Thyroid gland (tissue), 4 donors: Measurements from ENCODE around the gene CDKL1. TPM values are rescaled to one million over a fixed set of nuclear protein-coding genes. Genes with fewer than 3 reads are reported as not detected.
A peak's percentile ranks its signal among the peaks of the same experiment; 100 is the strongest.

ENCODE experiments used
- DNase-seq, 2 donors: peaks; one replicate each; pipeline ENCODE4 v3.0.0-alpha.2; 2019
- H3K27ac ChIP-seq, 3 donors: fragments of 200-600 bp; sonication (generic); 1 replicate in 2 of 3; 2 replicates in 1 of 3; pipeline ENCODE4 v1.5.1; 2016 to 2019; ENCODE audit warnings: mild to moderate bottlenecking in 1 of 3, moderate library complexity in 1 of 3
- H3K27me3 ChIP-seq: fragments of 200-600 bp; sonication (generic); one replicate; pipeline ENCODE4 v1.5.1; 2019
- H3K36me3 ChIP-seq, 2 donors: fragments of 200-600 bp; sonication (generic); one replicate each; pipeline ENCODE4 v1.5.1; 2016 to 2019
- H3K4me1 ChIP-seq, 2 donors: fragments of 200-600 bp; sonication (generic); one replicate each; pipeline ENCODE4 v1.5.1; 2017 to 2019
- H3K4me3 ChIP-seq, 3 donors: fragments of 200-600 bp; sonication (generic); replicated peaks in 1 of 3; 1 replicate in 2 of 3; 2 replicates in 1 of 3; pipeline ENCODE4 v1.5.1; 2016; ENCODE audit warnings: mild to moderate bottlenecking in 1 of 3
- H3K9me3 ChIP-seq: fragments of 200-600 bp; sonication (generic); one replicate; pipeline ENCODE4 v1.5.1; 2017
- POLR2A ChIP-seq, 2 donors: fragments of 450-650 bp; IDR thresholded peaks; one replicate each; pipeline ENCODE4 v1.6.1; 2017; ENCODE audit warnings: antibody characterized with exemption in 2 of 2, mild to moderate bottlenecking in 2 of 2, moderate library complexity in 1 of 2
- WGBS, 2 donors: methylation state at CpG; one replicate each; pipeline ENCODE4 v1.1.5; 2017; 5-methylcytosine and 5-hydroxymethylcytosine counted together
- intact Hi-C: fragments of 100-400 bp; cut with DNase I; formaldehyde crosslinking; loops from one replicate; pipeline ENCODE4 v1.15.1; 2023
- total RNA-seq, 4 donors: library from RNA; depleted of rRNA; stranded (reverse); fragments of >200 nt; gene quantifications; one replicate each; pipeline ENCODE4 v1.2.3, GENCODE V29; 2016
- TF ChIP-seq, protein P1 (sequence below), 6 experiments: fragments of 200-600 bp in 3 of 6; fragments of 450-650 bp in 3 of 6; sonication (generic) in 3 of 6; IDR thresholded peaks; one replicate each; pipeline ENCODE4 v1.5.1; 2016 to 2019; ENCODE audit warnings: antibody characterized with exemption in 6 of 6, mild to moderate bottlenecking in 2 of 6, inconsistent platforms in 1 of 6, moderate library complexity in 1 of 6

Gene CDKL1
- total RNA-seq, 4 donors from 2014 or later: 18.6 to 37.9 (median 35.5) TPM

DNA sequence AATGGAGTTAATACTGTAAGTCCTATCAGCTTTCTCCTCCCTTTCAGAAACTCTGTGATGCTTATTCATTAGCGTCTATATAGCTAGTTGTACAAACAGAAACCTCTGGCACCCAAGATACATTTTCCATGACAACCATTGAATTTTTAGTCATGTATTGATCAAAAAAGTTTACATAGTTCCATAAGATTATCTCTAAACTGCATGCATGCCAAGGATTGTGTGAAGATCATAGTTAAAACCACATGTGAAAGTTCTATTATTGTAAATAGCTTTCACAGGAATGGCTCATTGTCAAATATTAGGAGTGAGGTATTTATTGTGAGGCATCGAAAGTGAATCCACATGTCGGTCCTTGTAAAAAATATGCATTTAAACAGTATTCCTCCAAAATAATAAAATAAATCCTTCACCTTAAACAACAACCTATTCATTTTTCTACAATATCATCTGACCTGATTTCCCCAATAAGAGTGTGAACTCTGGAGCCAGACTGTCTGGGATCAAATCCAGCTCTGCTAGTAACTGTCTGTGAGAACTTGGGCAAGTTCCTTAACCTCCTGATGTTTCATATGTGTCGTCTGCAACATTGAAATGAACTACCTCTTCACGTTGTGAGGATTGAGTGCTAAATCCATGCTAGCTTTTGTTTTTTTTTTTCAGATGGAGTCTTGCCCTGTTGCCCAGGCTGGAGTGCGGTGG is 10.6 kb upstream of the CDKL1 start:
- Histone ChIP-seq H3K9me3 (no peaks in the 10 kb centered on the region), H3K36me3 (no peaks in the 10 kb centered on the region), H3K27ac (no peak overlapping the region), H3K27me3 (no peaks in the 10 kb centered on the region), H3K4me1 (peaks cover 0 to 5% of the 10 kb centered on the region in 2 donors), H3K4me3 (no peak overlapping the region)
- intact Hi-C loops: no loop called here
- no peak for TF ChIP-seq POLR2A (IDR thresholded peaks at IDR 0.05)
- TF ChIP-seq, protein P1, sequence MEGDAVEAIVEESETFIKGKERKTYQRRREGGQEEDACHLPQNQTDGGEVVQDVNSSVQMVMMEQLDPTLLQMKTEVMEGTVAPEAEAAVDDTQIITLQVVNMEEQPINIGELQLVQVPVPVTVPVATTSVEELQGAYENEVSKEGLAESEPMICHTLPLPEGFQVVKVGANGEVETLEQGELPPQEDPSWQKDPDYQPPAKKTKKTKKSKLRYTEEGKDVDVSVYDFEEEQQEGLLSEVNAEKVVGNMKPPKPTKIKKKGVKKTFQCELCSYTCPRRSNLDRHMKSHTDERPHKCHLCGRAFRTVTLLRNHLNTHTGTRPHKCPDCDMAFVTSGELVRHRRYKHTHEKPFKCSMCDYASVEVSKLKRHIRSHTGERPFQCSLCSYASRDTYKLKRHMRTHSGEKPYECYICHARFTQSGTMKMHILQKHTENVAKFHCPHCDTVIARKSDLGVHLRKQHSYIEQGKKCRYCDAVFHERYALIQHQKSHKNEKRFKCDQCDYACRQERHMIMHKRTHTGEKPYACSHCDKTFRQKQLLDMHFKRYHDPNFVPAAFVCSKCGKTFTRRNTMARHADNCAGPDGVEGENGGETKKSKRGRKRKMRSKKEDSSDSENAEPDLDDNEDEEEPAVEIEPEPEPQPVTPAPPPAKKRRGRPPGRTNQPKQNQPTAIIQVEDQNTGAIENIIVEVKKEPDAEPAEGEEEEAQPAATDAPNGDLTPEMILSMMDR (IDR thresholded peaks at IDR 0.05): no peak
- DNase-seq: no peak
- 75 to 84% methylated on average over 6 of the region's 6 CpGs for WGBS, 2 donors

GRCh38 chr14:50403419-50403818 is 6.7 kb upstream of the CDKL1 start:
- Histone ChIP-seq H3K4me3 (no peak overlapping the region), H3K27ac (peak overlapping the region in 1 of 3 donors; percentile 21), H3K9me3 (no peaks in the 10 kb centered on the region), H3K4me1 (peaks cover 23% of the 10 kb centered on the region in 2 donors), H3K36me3 (no peaks in the 10 kb centered on the region), H3K27me3 (no peaks in the 10 kb centered on the region)
- TF ChIP-seq, protein P1 (IDR thresholded peaks at IDR 0.05): no peak
- no peak for TF ChIP-seq POLR2A (IDR thresholded peaks at IDR 0.05)
- no peak for DNase-seq
- intact Hi-C loops: no loop called here

DNA sequence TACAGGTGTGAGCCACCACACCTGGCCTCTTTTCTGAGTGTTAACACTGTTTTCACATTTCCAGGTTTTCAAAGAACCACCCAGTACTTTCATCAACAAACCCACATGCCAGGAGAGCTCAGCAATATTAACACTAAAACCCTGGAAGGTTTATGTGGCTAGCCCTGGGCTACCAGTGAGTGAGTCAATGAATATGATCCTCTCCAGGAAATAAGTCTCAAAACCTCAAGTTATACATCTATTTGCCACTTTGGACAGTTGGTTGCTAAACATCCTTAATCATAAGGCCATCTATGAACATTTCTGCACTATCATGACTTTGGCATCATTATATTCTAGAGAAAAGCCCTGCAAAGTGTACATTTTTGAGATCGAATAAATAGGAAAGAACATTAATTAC is 6.3 kb upstream of the CDKL1 start:
- DNase-seq: no peak
- H3K4me3 ChIP-seq: no peak overlapping the region
- TF ChIP-seq, protein P1 (IDR thresholded peaks at IDR 0.05): no peak
- TF ChIP-seq POLR2A (IDR thresholded peaks at IDR 0.05): no peak
- no peaks in the 10 kb centered on the region for H3K36me3 ChIP-seq
- no peaks in the 10 kb centered on the region for H3K9me3 ChIP-seq
- no peaks in the 10 kb centered on the region for H3K27me3 ChIP-seq
- 76 to 78% methylated on average over 1 of the region's 1 CpG for WGBS, 2 donors
- H3K4me1 ChIP-seq: peaks cover 25 to 27% of the 10 kb centered on the region in 2 donors
- intact Hi-C loops: no loop called here
- peak overlapping the region in 1 of 3 donors; percentile 21 for H3K27ac ChIP-seq

DNA sequence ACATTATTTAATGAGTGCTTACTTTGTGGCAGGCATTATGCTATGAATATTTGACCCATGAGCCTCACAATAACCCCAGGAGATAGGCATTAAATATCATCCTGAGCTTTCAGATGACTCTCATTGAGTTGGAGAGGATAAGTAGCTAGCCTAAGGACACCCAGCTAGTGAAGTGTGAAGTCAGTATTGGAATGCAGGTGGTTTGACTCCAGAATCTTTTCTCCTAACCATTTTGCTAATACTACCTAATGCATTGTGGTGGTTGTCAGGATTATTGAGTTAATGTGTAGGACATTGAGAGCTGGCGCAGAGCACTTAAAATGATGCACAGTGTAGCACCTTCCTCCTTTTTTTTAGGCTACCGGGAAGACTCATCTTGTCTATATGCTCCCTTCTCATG is 3.8 kb upstream of the CDKL1 start:
- intact Hi-C loops: no loop called here
- Histone ChIP-seq H3K9me3 (no peaks in the 10 kb centered on the region), H3K4me3 (no peak overlapping the region), H3K27ac (peak overlapping the region; percentile 25 to 95 (median 75)), H3K36me3 (no peaks in the 10 kb centered on the region), H3K4me1 (peaks cover 35 to 40% of the 10 kb centered on the region in 2 donors), H3K27me3 (no peaks in the 10 kb centered on the region)
- TF ChIP-seq POLR2A (IDR thresholded peaks at IDR 0.05): no peak
- TF ChIP-seq, protein P1 (IDR thresholded peaks at IDR 0.05): no peak
- DNase-seq: no peak
- whole genome bisulfite sequencing, 2 donors: 64% methylated on average over 2 of the region's 2 CpGs

DNA sequence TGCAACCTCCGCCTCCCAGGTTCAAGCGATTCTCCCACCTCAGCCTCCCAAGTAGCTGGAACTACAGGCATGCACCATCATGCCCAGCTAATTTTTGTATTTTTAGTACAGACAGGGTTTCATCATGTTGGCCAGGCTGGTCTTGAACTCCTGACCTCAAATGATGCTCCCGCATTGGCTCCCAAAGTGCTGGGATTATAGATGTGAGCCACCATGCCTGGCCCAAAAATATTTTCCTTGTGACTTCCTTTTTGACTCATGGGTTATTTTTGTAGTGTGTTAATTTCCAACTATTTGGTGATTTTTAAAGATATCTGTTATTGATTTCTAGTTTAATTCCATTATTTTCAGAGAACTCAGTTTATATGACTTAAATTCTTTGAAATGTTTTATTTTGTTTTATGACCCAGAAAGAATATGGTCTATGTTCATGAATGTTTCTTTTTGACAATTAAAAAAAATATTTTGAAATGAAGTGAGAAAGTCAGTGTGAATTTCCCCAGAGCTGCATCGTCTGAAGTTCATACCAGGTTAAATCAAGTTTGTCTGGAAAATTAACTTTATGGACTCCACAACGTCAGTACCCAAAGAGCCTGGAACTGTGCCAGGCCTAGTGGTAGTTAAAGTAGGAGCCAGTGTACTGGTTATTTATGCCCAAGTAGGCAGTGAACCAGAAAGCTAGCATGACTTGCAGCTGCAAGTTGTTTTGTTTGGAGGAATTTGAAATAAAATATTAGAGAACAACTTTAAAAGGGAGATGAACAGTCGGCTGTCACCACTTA is 2.8 kb upstream of the CDKL1 start:
- Histone ChIP-seq H3K4me1 (peaks cover 35 to 44% of the 10 kb centered on the region in 2 donors), H3K27me3 (no peaks in the 10 kb centered on the region), H3K9me3 (no peaks in the 10 kb centered on the region), H3K27ac (peak overlapping the region; percentile 31 to 95 (median 75)), H3K36me3 (no peaks in the 10 kb centered on the region), H3K4me3 (no peak overlapping the region)
- 57 to 59% methylated on average over 6 of the region's 6 CpGs for WGBS, 2 donors
- intact Hi-C loops: loop anchor here (10.0 kb wide), 1 partner anchor 55 kb away; no protein-coding TSS in a partner anchor
- peak; percentile 88 to 92 for DNase-seq
- peak in 1 of 2 donors; percentile 15 for TF ChIP-seq POLR2A (IDR thresholded peaks at IDR 0.05)
- TF ChIP-seq, protein P1 (IDR thresholded peaks at IDR 0.05): peak in 3 of 6 experiments; percentile 11 to 34 (median 30)
